KOPT-K1 (cell line): ENCODE measurements around the gene TSEN54.

Source experiments
- H3K27ac ChIP-seq: fragments of 200-600 bp; sonication (generic); 2 replicates; pipeline ENCODE4 v1.5.1; 2016; ENCODE audit warnings: antibody characterized with exemption, mild to moderate bottlenecking, low read depth, low read length; ENCODE audit not compliant: poor library complexity, severe bottlenecking
- H3K36me3 ChIP-seq: fragments of 200-600 bp; sonication (generic); 2 replicates; pipeline ENCODE4 v1.5.1; 2017; ENCODE audit warnings: antibody characterized with exemption, mild to moderate bottlenecking, low read length, moderate library complexity; ENCODE audit not compliant: insufficient read depth
- H3K9me3 ChIP-seq: fragments of 200-600 bp; sonication (generic); 2 replicates; pipeline ENCODE4 v1.5.1; 2017; ENCODE audit warnings: antibody characterized with exemption, low read length, mild to moderate bottlenecking; ENCODE audit not compliant: insufficient read depth, poor library complexity, severe bottlenecking

The TSEN54 gene

DNA sequence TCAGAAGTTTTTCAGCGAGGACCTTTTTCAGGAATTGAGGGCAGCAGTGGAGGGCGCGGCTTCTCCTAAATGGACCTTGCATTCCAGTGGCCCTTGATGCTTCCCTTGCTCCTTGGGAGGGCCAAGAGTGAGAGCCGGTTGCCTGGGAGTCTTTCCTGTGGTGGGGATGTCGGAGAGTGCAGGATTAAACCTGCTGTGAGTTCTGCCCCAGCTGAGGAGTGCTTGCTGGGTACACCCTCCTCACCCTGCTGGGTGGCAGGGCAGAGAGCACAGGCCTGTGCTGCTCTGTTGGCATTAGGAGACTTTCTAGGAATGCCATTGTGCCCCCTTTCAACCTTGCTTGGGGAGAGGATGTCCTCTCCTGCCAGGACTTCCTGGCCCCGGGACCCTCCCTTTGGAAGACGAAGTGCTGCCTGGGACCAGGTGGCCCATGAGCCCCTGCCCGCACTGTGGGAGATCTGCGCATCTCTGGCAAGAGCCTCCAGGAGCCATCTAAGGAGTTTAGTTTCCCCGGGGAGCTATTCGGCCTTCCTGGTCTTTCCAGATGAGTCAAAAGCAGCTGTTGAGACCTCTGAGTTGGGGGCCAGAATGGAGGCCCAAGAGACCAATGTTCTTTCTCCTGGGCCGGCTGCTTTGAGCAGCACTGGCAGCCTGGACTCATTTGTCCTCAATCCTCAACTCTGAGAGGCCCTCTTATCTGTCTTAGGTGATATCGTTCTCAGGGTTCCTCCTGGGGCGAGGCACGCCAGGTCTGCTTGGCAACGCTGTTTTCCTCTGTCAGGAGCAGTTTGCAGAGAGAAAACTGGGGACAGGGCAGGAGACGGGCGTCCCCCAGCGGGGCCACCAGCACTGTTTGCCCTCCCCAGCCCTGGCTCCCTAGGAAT is 14.8 kb downstream of the TSEN54 start:
- no peaks in the 10 kb centered on the region for H3K9me3 ChIP-seq
- H3K36me3 ChIP-seq: peaks cover 6% of the 10 kb centered on the region; the same call in 1 of the 2 replicates
- no peak overlapping the region for H3K27ac ChIP-seq

- H3K36me3 ChIP-seq: 0 out of 2 replicates have a peak, but pooled peaks cover under 1% of the 10 kb centered on the region
- no peaks in the 10 kb centered on the region for H3K9me3 ChIP-seq
- no peak overlapping the region for H3K27ac ChIP-seq
These were observed 15.4 kb downstream of the TSEN54 start for GRCh38 chr17:75531721-75532072.

- Histone ChIP-seq H3K9me3 (no peaks in the 10 kb centered on the region), H3K27ac (peak overlapping the region; percentile 27)
These were observed 18.8 kb downstream of the TSEN54 start for GRCh38 chr17:75535119-75535537.

GRCh38 chr17:75535871-75536270 is 19.5 kb downstream of the TSEN54 start:
- H3K9me3 ChIP-seq: no peaks in the 10 kb centered on the region
- no peak overlapping the region for H3K27ac ChIP-seq
- H3K36me3 ChIP-seq: no peaks in the 10 kb centered on the region

More at GRCh38 chr17:75535119-75535537, 18.8 kb downstream of the TSEN54 start:
- no peaks in the 10 kb centered on the region for H3K36me3 ChIP-seq

DNA sequence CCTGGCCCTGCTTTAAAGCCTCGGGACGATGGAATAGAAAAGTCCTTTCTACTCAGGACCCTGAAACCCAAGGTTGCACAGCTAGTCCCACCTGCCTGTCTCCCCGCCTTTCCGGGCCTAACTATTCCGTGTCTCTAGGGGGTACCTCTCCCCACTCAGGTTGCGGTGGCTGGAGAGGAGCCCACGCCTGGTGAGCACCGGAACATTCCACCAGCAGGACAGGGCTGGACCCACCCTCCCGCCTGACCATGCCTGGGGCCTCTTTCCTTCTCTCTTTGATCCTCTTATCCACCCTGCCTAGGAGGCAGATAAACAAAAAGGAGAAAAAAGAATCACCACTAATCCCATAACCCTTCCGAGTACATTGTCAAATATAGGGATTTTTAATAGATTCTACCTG is 20.0 kb downstream of the TSEN54 start:
- Histone ChIP-seq H3K27ac (no peak overlapping the region), H3K9me3 (no peaks in the 10 kb centered on the region), H3K36me3 (no peaks in the 10 kb centered on the region)

GRCh38 chr17:75539967-75540729 is 23.8 kb downstream of the TSEN54 start:
- no peak overlapping the region for H3K27ac ChIP-seq
- H3K9me3 ChIP-seq: no peaks in the 10 kb centered on the region
- H3K36me3 ChIP-seq: no peaks in the 10 kb centered on the region

DNA sequence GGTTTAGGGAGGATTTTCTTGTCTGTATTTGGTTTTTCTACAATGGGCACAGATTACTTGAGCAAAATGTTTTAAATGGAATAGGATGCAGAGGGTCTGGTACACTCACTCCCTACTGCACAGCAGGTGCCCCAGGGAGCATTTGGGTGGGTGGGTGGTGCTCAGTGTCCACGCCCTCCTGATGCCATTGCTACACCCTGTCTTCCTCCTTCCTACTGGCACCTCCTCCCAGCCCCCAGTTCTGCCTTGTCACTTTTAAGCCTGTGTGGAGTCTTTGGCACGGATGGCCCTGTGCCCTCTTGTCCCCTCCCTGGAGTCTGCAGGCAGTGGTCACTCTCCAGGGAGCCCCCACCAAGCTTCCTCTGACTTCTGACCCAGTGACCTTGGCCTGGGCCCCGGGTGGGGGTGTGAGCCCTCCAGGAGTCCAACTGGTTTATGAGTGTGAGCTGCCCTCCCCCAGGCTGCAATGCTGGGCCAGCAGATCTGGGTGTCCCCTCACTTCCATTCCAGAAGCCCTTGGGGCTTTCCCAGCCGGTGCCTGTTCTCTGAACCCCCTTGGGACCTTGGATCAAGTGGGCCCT is 24.7 kb downstream of the TSEN54 start:
- H3K27ac ChIP-seq: no peak overlapping the region
- no peaks in the 10 kb centered on the region for H3K36me3 ChIP-seq
- no peaks in the 10 kb centered on the region for H3K9me3 ChIP-seq

GRCh38 chr17:75542229-75542628 is 25.9 kb downstream of the TSEN54 start:
- Histone ChIP-seq H3K27ac (no peak overlapping the region), H3K36me3 (no peaks in the 10 kb centered on the region), H3K9me3 (no peaks in the 10 kb centered on the region)

DNA sequence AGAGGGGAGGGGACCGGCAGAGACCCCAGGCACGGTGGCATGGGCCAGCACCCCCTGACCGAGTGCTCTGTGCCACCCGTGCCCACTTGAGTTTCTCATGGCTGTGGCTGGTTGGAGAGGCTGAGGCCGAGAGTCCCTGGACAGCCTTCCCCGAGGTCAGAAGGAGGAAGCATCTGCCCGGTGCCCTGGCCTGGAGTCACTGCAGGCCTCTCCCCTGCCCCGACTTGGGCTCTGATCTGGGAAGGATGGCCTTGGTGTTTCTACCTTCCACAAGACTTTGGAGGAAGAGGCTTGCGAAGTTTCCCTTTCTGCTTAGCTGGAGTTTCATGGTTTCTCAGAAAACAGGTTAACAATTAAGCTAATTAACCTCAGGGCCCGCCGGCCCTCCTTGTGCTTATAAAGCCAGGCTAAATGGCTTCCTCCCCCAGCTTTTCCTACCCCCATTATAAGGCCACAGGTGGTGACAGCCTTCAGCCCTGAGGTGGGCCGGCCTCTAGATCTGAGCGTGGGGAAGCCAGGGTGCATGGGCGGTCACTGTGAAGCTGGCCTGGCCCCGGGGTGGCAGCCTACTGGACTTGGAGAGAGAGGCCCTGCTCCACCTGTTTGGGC is 26.5 kb downstream of the TSEN54 start:
- Histone ChIP-seq H3K36me3 (no peaks in the 10 kb centered on the region), H3K9me3 (no peaks in the 10 kb centered on the region), H3K27ac (no peak overlapping the region)

GRCh38 chr17:75544250-75544649 is 27.9 kb downstream of the TSEN54 start:
- Histone ChIP-seq H3K27ac (no peak overlapping the region), H3K9me3 (no peaks in the 10 kb centered on the region)

GRCh38 chr17:75546181-75546580 is 29.9 kb downstream of the TSEN54 start:
- no peak overlapping the region for H3K27ac ChIP-seq
- H3K36me3 ChIP-seq: no peaks in the 10 kb centered on the region
- H3K9me3 ChIP-seq: no peaks in the 10 kb centered on the region

More at GRCh38 chr17:75544250-75544649, 27.9 kb downstream of the TSEN54 start:
- no peaks in the 10 kb centered on the region for H3K36me3 ChIP-seq

GRCh38 chr17:75547091-75547490 is 30.8 kb downstream of the TSEN54 start:
- no peaks in the 10 kb centered on the region for H3K9me3 ChIP-seq
- no peak overlapping the region for H3K27ac ChIP-seq
- no peaks in the 10 kb centered on the region for H3K36me3 ChIP-seq

DNA sequence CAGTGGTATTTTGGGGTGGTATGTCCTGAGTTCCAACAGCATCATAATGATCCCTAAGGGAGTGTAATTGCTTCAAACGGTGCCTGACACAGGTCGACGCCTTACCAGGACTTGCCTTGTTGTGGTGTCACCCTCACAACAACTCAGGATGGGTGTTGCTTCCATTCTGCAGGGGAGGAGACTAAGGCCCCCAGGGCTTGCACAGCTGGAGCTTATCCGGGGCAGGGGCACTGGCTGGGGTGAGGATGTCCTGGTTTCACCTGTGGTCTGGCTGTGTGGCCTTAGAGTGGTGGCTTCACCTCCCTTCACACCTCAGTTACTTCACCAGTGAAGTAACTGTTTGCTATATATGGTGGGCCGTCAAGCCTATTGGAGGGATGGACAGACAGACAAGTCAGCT is 32.5 kb downstream of the TSEN54 start:
- H3K27ac ChIP-seq: no peak overlapping the region
- no peaks in the 10 kb centered on the region for H3K9me3 ChIP-seq
- no peaks in the 10 kb centered on the region for H3K36me3 ChIP-seq

DNA sequence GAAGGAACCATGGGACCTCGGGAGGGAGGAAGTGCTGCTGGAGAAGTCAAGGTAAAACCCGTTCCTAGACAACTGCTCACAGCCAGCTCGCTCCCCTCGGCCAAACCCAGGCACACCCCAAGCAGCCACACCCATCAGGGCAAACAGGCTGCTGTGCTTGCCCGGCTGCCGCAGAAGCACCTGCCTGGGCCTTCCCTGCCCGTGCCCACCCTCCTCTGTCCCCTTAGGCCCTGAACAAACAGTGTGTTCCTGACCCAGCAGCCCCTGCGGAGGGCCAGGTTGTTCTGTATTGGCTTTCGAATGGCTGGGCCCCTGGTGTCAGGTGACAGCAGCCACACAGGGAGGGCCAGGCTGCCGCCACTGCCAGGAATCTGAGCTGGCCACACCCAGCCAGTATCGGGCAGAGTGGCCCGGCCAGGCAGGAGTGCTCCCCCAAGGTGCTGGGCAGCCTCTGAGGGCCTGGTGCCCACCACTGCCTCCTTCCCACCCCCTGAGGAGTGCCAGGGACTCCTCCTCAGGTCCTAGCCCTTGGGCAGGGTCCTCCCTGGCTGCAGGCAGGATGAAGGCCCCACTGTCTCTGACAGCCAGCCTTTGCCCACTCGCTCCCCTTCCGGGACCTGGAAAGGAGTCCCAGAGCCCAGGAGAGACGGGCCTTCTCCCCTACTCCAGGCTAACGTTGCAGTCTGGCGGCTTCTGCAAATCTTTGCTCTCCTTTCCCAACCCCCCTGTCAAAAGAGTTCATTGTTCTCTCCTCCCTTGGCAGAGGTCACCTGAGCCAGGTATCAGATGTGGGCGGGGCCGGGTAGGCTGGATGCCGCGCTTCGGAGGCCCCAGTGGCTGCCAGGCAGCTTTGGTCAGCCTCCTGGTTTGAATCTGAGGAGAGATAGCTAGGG is 33.2 kb downstream of the TSEN54 start:
- H3K27ac ChIP-seq: no peak overlapping the region

More for the DNA sequence above, 33.2 kb downstream of the TSEN54 start:
- no peaks in the 10 kb centered on the region for H3K36me3 ChIP-seq
- H3K9me3 ChIP-seq: no peaks in the 10 kb centered on the region
